ENCODE measurements around the gene POU2AF2.
"Not testable (repeated sequence)": the region's sequence is repeated elsewhere in the genome, so short reads cannot be mapped to it uniquely, and the experiment has no call there.

The POU2AF2 gene

GRCh38 chr11:111259896-111260295 lies 14.4 kb downstream of the POU2AF2 start:
- DNase-seq (ENCODE audit: low read depth) = no peak

GRCh38 chr11:111260811-111261210 lies 15.3 kb downstream of the POU2AF2 start:
- no peak for DNase-seq (ENCODE audit: low read depth)

GRCh38 chr11:111264646-111265045 lies 19.1 kb downstream of the POU2AF2 start:
- DNase-seq (ENCODE audit: low read depth) = no peak

GRCh38 chr11:111265421-111265820 lies 19.9 kb downstream of the POU2AF2 start:
- no peak for DNase-seq (ENCODE audit: low read depth)

- not testable (repeated sequence) for DNase-seq (ENCODE audit: low read depth)
Observed at GRCh38 chr11:111268303-111268702, 22.8 kb downstream of the POU2AF2 start.

GRCh38 chr11:111269146-111269868 lies 23.8 kb downstream of the POU2AF2 start:
- DNase-seq (ENCODE audit: low read depth) = no peak

GRCh38 chr11:111272420-111272819 lies 26.9 kb downstream of the POU2AF2 start:
- DNase-seq (ENCODE audit: low read depth) = no peak

GRCh38 chr11:111282562-111283075 lies 37.1 kb downstream of the POU2AF2 start:
- DNase-seq (ENCODE audit: low read depth) = no peak

- DNase-seq (ENCODE audit: low read depth) = no peak
Observed at GRCh38 chr11:111283945-111284481, 38.5 kb downstream of the POU2AF2 start.

- DNase-seq (ENCODE audit: low read depth) = no peak
Observed at GRCh38 chr11:111285189-111286091, 39.9 kb downstream of the POU2AF2 start.

GRCh38 chr11:111291764-111292163 lies 46.2 kb downstream of the POU2AF2 start:
- DNase-seq (ENCODE audit: low read depth) = no peak

- not testable (repeated sequence) for DNase-seq (ENCODE audit: low read depth)
Observed at GRCh38 chr11:111292408-111292807, 46.9 kb downstream of the POU2AF2 start.

- no peak for DNase-seq (ENCODE audit: low read depth)
Observed at GRCh38 chr11:111296196-111296595, 50.7 kb downstream of the POU2AF2 start.

- no peak for DNase-seq (ENCODE audit: low read depth)
Observed at GRCh38 chr11:111297696-111298095, 52.2 kb downstream of the POU2AF2 start.

- no peak for DNase-seq (ENCODE audit: low read depth)
Observed at GRCh38 chr11:111298413-111299100, 53.0 kb downstream of the POU2AF2 start, which contains the start of gene POU2AF3. Gene POU2AF3 (plus strand): TSS chr11:111298546. CDS start chr11:111298582, 36 bp downstream.

GRCh38 chr11:111299101-111300026 lies 53.8 kb downstream of the POU2AF2 start:
- DNase-seq (ENCODE audit: low read depth) = no peak

- DNase-seq (ENCODE audit: low read depth) = no peak
Observed at GRCh38 chr11:111300569-111300968, 55.0 kb downstream of the POU2AF2 start.

GRCh38 chr11:111301004-111301841 lies 55.7 kb downstream of the POU2AF2 start:
- DNase-seq (ENCODE audit: low read depth) = no peak

- no peak for DNase-seq (ENCODE audit: low read depth)
Observed at GRCh38 chr11:111301842-111302118, 56.3 kb downstream of the POU2AF2 start.

- no peak for DNase-seq (ENCODE audit: low read depth)
Observed at GRCh38 chr11:111302298-111302697, 56.8 kb downstream of the POU2AF2 start.

Measured in stimulated activated CD8-positive, alpha-beta memory T cell treated with anti-CD3 and anti-CD28 coated beads, Interleukin-12 subunit alpha, Interleukin-12 subunit beta, amount 100 ng/mL, for 1 hour (primary cell).